Endothelial cell of hepatic sinusoid (primary cell): ENCODE data around the gene SLC10A7.

ENCODE experiments used
- in situ Hi-C: cut with HindIII; loops from 2 replicates; pipeline ENCODE4 v1.10.0; 2017; ENCODE audit warnings: low sequenced_read_pairs

SLC10A7 gene

DNA sequence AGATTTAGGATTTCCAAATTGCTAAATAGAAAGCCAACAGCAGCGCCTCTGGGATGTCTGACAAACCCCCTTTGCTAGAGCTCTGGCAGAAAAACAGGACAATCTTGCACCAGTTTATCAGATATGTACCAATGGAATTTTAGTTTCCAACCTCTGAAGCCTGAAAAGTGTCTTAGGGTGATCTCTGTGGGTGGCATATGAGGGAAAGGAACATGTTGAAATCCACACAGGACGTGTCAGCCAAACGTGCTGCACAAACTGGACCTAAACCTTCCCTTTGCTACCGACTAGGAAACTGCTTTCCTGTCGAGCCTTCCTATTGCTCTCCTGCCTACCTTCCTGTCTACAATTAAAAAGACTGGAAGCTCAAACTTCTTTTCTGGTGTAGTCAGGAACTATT lies 253.9 kb downstream of the SLC10A7 start:
- in situ Hi-C loops, result no loop called here

DNA sequence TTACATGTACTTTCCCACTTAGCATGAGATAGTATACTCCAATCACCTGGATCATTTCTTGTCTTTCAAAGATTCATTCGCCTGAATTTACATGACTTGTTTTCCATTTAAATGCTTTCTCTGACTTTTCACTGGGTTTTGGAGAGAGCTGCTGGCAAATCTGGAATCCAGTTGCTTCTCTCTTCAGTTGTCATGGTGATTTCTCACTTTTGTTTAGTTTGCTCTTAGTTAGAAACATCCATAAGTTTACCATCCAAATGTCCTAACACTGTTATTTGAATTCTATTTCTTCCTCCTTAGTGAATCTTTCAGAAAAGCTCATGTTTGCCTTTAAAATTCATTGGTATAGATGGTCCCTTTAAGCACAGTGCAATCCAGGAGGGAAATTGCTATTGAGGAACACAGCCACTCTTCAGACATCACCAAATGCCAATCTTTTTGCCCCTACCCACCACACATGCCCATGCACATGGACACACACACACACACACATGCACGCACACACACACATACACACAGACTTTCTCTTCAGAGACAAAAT lies 255.7 kb downstream of the SLC10A7 start:
- in situ Hi-C loops, result no loop called here

DNA sequence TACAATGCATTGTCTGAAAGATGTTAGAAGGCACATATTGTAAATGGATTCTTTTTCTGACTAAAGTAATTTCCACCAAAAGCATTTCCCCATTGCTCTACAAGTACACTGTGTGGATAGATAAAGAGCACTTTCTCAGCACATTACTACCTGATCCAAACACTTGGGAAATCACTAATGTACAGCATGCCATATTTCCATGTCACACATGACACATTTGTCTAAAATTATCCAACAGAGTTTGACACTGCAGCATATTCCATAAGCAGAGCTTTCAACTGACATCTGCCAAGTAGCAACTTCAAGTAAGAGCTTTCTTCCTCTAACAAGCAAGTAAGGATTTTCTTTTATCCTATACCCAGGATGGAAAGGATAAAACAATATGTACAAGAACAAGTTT lies 257.9 kb downstream of the SLC10A7 start:
- in situ Hi-C loops, result no loop called here

DNA sequence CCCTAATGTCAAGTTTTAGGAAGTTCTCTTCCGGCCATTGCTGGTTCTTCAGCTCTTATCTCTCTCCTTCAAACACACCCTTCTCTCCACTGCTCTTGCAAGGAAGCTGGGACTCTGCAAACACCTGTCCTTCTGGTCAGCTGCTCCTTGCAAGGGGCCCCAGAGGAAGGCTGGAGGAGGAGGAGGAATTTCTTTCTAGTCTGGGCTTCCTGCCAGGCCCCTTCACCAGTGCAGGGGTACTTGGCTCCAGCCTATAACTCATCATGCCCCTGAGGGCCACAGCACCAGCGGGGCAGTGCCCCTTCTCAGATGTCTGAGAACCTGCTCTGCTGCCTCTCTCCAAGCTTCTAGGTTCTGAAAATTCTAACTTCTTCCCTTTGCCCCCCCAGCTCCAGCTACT lies 260.7 kb downstream of the SLC10A7 start:
- in situ Hi-C loops, result no loop called here

DNA sequence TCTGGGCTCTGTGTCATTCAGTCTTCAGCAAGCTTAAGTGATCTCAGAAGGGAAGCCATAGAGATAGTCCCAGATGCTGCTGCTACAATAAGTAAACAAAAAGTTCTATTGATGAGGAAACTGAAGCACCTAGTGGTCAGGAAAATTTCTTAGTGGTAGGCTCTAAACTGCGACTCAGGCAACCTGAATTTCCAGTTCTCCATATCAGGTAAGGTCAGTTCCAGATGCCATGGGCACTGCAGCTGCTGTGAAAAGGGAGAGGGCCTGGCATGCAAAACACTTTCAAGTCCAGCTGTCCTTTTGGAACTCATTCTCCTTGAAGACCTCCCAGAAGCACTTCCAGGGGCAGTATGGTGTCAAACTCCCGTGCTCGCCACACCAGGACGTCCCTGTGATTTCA lies 261.2 kb downstream of the SLC10A7 start:
- in situ Hi-C loops, result no loop called here

- in situ Hi-C loops, result no loop called here
Observed at GRCh38 chr4:146257511-146257910, 264.2 kb downstream of the SLC10A7 start.

- in situ Hi-C loops, result no loop called here
Observed at GRCh38 chr4:146256328-146256727, 265.4 kb downstream of the SLC10A7 start.

- in situ Hi-C loops, result no loop called here
Observed at GRCh38 chr4:146255874-146256273, 265.9 kb downstream of the SLC10A7 start.

GRCh38 chr4:146255463-146255862 lies 266.3 kb downstream of the SLC10A7 start:
- in situ Hi-C loops, result no loop called here

DNA sequence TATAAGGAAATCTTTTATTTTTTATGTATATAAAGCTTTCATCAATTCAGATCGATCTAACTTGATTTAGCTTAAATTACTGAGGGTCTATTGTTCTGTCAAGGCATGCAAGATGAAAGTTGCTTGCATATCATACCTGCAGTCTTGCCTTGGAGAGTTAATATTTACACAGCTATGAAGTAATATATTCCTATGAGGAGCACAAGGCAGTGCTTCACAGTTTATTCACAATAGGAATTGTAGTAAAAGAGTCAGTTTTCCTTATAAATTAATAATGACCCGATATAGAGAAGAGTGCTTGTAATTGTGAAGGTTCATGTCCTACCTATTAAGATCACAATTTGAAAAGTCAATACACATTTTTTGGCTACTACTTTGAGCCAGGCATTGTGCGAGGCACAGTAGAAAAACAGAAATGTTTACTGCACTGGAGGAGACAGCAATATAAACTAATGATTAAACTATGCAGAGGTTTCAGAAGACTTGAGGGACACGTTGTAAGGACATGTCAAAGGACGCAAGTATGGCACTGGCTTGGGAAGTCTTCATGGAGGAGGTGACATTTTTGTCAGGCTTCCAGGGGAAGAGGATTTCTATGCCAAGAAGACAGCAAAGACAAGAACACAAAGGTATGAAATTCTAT lies 268.6 kb downstream of the SLC10A7 start:
- in situ Hi-C loops, result no loop called here

DNA sequence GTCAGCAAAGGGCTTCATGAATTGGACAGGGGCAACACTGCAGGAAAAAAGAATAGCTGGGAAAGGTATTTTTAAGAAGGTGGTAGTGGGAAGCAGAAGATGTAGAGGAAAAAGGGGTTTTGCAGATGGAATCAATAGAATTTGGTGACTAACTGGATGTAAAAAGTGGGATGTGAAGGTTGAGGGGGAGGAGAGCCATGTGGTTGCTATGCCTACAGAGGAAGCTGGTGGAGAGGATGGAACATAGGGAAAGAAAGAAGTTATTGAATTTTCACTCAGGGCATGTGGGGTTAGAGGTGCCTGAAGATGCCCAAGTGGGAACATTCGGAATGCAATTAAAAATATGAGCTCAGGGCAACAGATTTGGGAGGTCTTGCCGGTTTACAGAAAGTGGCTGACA lies 274.4 kb downstream of the SLC10A7 start:
- in situ Hi-C loops, result no loop called here

- in situ Hi-C loops, result no loop called here
Observed at GRCh38 chr4:146246381-146246780, 275.4 kb downstream of the SLC10A7 start.

- in situ Hi-C loops, result no loop called here
Observed at GRCh38 chr4:146245850-146246249, 275.9 kb downstream of the SLC10A7 start.

- in situ Hi-C loops, result no loop called here
Observed at GRCh38 chr4:146245246-146245645, 276.5 kb downstream of the SLC10A7 start.

- in situ Hi-C loops, result no loop called here
Observed at GRCh38 chr4:146244496-146244895, 277.2 kb downstream of the SLC10A7 start.

GRCh38 chr4:146243883-146244277 lies 277.9 kb downstream of the SLC10A7 start:
- in situ Hi-C loops, result no loop called here

- in situ Hi-C loops, result no loop called here
Observed at GRCh38 chr4:146243141-146243882, 278.4 kb downstream of the SLC10A7 start.

- in situ Hi-C loops, result no loop called here
Observed at GRCh38 chr4:146238107-146238506, 283.6 kb downstream of the SLC10A7 start.

GRCh38 chr4:146237092-146237491 lies 284.6 kb downstream of the SLC10A7 start:
- in situ Hi-C loops, result no loop called here

DNA sequence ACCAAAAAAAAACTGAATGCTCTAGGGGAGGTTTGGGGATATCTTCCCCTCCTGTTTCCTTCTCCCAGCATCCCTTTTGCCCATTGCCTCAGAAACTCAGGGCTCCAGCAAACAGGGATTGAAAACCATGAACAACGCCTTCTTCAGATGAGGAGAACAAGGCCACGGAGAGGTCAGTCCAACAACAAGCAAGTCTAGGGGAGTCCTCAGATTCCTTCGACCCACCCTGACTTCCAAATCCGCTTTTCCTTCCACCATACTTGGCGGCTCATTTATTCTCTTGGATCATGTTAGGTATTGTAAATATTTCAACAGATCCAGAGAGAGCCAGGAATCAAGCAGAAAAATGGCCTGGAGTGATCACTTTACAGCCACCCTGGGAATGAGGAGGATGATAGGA lies 285.5 kb downstream of the SLC10A7 start:
- in situ Hi-C loops, result no loop called here

DNA sequence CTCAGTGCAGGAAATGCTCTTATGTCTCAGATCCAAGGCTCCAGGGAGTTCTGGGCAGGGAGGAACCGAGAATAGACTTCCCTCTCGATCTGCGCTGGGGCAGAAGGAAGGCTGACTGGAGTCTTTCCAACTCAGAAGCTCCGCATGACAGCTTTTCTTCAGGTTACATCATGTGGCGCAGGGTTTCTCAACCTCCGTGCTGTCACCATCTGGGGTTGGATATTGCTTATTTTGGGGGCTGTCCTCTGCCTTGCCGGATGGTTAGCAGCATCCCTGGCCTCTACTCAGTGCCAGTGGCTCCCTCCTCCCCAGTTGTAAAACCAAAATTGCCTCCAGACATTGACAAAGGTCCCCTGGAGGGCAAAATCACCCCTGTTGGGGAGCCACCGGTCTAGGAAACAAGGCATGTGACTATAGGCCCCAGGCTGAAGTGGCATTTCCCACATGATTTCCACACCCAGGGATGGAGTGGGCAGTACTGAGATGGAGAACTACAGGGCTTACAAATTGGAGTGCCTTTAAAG lies 286.0 kb downstream of the SLC10A7 start:
- in situ Hi-C loops, result no loop called here

GRCh38 chr4:146232131-146232722 lies 289.5 kb downstream of the SLC10A7 start:
- in situ Hi-C loops, result no loop called here
